ENCODE results near the gene BCAS3.
"Not testable (repeated sequence)": the region's sequence is repeated elsewhere in the genome, so short reads cannot be mapped to it uniquely, and the experiment has no call there.

GRCh38 chr17:61429831-61430230 lies 752.2 kb downstream of the BCAS3 start:
- TF ChIP-seq CTCF, POLR2A (IDR thresholded peaks at IDR 0.05): not testable (repeated sequence)

Data from lower leg skin (tissue), 3 donors.